HUES48 (cell line): ENCODE data around the gene SLC25A22.

ENCODE experiments used
- H3K27ac ChIP-seq: one replicate; pipeline ENCODE4 v1.7.0; 2013; ENCODE audit warnings: low read depth, low read length, inconsistent platforms
- H3K27me3 ChIP-seq: 2 replicates; pipeline ENCODE4 v1.6.1; 2013; ENCODE audit warnings: mild to moderate bottlenecking, low read length; ENCODE audit not compliant: control insufficient read depth, insufficient read depth
- H3K36me3 ChIP-seq: 2 replicates; pipeline ENCODE4 v1.6.1; 2013; ENCODE audit warnings: low read length; ENCODE audit not compliant: control insufficient read depth, insufficient read depth
- H3K4me1 ChIP-seq: 2 replicates; pipeline ENCODE4 v1.6.1; 2013; ENCODE audit warnings: mild to moderate bottlenecking, low read length; ENCODE audit not compliant: control insufficient read depth, insufficient read depth
- H3K4me3 ChIP-seq: 2 replicates; pipeline ENCODE4 v1.5.1; 2013; ENCODE audit warnings: mild to moderate bottlenecking, low read depth, low read length
- H3K9ac ChIP-seq: 2 replicates; pipeline ENCODE4 v1.6.1; 2013; ENCODE audit warnings: mild to moderate bottlenecking, low read depth, low read length, moderate library complexity
- H3K9me3 ChIP-seq: 2 replicates; pipeline ENCODE4 v1.6.1; 2013; ENCODE audit warnings: low read length; ENCODE audit not compliant: control insufficient read depth, insufficient read depth

SLC25A22 gene

DNA sequence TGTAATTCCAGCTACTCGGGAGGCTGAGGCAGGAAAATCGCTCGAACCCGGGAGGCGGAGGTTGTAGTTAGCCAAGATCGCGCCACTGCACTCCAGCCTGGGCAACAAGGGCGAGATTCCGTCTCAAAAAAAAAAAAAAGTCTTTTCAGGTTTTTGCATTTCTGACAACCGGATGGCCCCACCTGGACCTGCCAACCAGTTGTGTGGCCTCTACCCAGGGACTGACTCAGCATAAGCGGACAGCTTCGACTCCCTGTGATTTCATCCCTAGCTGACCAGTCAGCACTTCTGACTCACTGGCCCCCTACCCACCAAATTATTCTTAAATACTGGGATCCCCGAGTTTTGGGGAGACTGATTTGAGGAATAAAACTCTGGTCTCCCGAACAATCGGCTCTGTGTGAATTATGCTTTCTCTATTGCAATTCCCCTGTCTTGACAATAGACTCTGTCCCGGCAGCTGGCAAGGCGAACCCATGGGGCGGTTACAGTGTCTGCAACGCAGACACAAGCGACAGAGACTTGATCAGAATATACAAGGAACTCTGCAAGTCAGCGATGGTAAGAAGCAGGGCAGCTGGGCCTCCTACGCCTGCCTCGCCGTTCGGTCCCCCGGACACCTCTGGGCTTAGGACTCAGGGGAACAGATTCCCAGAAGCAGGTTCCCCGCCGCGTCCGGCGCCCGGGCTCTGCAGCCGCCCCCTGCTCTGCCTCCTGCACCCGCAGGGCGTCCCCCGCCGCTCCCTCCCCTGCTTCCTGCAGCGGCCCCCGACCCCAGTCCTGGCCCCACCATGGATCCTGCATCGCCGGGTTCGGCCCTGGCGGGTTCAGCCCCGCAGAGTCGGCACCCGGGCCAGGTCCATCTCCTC lies 51.6 kb downstream of the SLC25A22 start:
- peak overlapping the region; percentile 71 for H3K9ac ChIP-seq
- peaks cover 10% of the 10 kb centered on the region for H3K36me3 ChIP-seq
- H3K27me3 ChIP-seq, result no peaks in the 10 kb centered on the region
- peaks cover 15% of the 10 kb centered on the region for H3K4me1 ChIP-seq
- peak overlapping the region; percentile 89 for H3K4me3 ChIP-seq
- H3K27ac ChIP-seq, result peak overlapping the region; percentile 91
- H3K9me3 ChIP-seq, result no peaks in the 10 kb centered on the region

- Histone ChIP-seq H3K27ac (no peak overlapping the region), H3K36me3 (peaks cover 10% of the 10 kb centered on the region), H3K27me3 (no peaks in the 10 kb centered on the region), H3K9ac (no peak overlapping the region), H3K4me3 (no peak overlapping the region), H3K4me1 (peaks cover 15% of the 10 kb centered on the region), H3K9me3 (no peaks in the 10 kb centered on the region)
These were observed 52.7 kb downstream of the SLC25A22 start for GRCh38 chr11:745428-745827.

DNA sequence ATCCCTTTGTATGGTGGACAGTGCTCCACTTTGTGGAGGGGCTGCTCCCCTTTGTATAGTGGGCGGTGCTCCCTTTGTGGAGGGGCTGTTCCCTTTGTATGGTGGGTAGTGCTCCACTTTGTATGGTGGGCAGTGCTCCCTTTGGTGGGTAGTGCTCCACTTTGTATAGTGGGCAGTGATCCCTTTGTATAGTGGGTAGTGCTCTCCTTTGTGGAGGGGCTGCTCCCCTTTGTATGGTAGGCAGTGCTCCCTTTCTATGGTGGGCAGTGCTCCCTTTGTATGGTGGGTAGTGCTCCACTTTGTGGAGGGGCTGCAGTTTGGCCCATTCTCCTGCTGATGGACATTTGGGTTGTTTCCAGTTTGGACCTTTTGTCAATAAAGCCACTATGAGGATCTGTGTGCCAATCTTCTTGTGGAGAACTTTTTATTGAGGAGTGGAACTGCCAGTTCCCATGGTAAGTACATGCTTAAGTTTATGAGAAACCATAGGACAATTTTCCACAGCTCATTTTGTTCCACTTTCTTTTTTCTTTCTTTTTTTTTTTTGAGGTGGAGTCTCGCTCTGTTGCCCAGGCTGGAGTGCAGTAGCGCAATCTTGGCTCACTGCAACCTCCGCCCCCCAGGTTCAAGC lies 55.4 kb downstream of the SLC25A22 start:
- Histone ChIP-seq H3K27ac (no peak overlapping the region), H3K4me3 (no peak overlapping the region)

DNA sequence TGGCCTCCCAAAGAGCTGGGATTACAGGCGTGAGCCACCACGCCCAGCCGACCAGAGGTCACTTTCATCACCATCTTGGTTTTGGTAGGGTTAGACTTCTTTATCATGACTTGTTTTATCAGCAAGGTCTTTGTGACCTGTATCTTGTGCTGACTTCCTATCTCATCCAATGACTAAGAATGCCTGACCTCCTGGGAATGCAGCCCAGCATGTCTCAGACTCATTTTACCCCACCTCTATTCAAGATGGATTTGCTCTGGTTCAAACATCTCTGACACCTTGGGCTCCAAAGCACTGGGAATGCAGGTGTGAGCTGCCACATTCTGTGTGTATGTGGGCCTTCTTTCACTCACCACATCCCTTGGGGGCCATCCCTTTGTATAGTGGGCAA lies 55.9 kb downstream of the SLC25A22 start:
- Histone ChIP-seq H3K4me3 (no peak overlapping the region), H3K9me3 (no peaks in the 10 kb centered on the region), H3K27ac (no peak overlapping the region), H3K27me3 (no peaks in the 10 kb centered on the region), H3K4me1 (peaks cover 8% of the 10 kb centered on the region), H3K9ac (no peak overlapping the region), H3K36me3 (no peaks in the 10 kb centered on the region)

More for the DNA sequence above, 55.4 kb downstream of the SLC25A22 start:
- H3K36me3 ChIP-seq, result no peaks in the 10 kb centered on the region
- no peak overlapping the region for H3K9ac ChIP-seq
- peaks cover 8% of the 10 kb centered on the region for H3K4me1 ChIP-seq
- H3K27me3 ChIP-seq, result no peaks in the 10 kb centered on the region
- no peaks in the 10 kb centered on the region for H3K9me3 ChIP-seq
